HG03457 (cell line): ENCODE measurements around the gene ICOS.
"Not testable (repeated sequence)": the region's sequence is repeated elsewhere in the genome, so short reads cannot be mapped to it uniquely, and the experiment has no call there.

Source experiments
- ATAC-seq: cut with Tn5 transposase; IDR thresholded peaks from one replicate; pipeline ENCODE4 v1.9.1; 2021; ENCODE audit warnings: moderate number of reproducible peaks; ENCODE audit not compliant: unreplicated experiment

The ICOS gene

DNA sequence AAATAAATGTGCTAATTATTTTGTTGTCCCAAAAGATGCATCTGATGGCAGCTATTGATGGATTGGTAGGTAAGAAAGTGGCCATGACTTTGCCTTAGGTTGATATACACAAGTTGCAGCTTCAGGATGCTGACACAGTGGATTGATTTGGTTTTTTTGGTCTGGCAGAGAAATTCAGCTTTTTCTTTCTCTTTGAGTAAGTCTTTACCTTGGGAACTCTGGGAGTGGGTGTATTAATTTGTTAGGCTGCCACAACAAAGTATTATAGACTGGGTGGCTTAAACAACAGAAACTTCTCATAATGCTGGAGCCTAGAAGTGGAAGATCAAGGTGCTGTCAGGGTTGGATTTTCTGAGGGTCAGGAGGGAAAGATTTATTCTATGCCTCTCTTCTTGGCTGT, 19.8 kb upstream of the ICOS start:
- no peak for ATAC-seq

DNA sequence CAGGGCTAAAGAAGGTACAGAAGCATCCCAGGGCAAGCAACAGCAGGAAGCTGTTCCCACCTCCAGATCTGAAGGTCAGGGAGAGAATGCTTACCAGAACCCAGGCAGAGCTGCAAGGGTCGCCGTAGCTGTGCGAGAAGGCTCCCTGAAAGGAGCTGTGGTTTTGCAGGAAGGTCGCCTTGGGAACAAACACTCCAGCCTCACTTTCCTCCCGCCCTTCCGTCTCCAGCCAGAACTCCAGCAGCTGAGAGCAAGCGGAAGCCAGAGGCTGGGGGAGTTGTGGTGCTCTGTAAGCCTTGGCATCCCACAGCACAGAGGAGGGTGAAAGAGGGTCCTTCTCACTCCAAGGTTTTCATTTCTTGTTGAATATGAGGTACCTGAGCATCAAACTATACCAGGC, 18.3 kb upstream of the ICOS start:
- ATAC-seq, result no peak

DNA sequence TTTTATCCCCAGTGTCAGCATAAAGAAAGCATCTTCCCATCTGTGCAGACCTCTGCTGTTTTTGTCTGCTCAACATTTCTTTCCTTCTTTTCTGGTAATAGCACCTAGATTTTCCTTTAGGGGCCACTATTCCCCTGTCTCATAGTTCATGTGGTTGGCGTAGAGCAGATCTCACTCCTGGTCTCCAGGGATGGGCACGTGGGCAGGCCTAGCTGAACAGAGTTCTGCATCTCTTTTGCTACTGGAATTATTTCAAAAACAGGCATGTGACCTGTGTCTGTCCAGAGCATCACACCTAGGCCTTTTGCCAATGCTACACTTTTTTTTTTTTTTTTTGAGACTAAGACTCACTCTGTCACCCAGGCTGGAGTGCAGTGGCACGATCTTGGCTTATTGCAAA, 17.7 kb upstream of the ICOS start:
- ATAC-seq, result no peak

DNA sequence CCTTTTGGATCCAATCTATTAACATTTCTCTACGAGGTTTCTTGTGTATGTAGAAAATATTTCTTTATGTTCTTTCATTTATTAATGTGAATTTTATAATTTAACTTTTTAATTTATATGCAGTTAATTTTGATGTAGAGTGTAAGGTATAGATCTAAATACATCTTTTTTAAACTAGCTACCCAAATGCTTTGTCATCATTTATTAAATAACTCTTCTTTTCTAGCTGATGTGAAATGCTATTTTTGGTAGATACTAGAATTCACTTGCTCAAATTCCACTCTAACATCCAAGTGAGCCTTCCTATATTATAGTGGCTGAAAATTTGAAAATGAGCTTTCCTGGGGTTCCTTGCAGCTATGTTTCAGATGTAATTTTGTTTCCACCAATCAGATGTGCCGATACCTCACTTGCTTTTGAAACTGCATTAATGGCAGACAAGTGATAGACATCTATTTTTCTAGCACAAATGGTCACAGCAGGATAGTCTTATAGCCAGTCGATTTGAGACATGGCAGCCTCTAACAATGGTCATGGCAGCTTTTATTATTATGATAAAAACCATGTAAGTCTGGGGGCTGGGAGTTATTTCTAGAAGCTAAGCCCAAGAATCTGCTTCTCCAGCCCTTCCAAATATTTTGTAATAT, 10.9 kb upstream of the ICOS start:
- ATAC-seq, result no peak

DNA sequence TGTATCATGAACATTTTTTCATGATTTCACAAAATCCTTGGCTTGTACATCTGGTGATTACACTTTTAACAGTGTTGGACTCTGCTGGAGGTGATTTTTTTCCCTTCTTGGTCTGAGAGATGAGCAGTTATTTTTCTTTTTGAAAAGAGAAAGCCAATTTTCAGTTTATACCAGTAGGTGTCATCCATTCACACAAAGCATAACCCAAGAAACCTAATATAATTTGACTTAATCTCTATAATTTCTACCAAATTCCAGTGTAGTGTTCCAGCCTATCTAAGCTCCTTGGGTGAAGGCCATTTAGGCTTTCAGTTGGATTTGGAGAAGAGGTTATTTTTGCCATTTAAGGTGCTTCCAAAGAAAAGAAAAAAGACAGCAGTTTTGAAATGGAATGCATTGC, 7.7 kb upstream of the ICOS start:
- ATAC-seq, result no peak

DNA sequence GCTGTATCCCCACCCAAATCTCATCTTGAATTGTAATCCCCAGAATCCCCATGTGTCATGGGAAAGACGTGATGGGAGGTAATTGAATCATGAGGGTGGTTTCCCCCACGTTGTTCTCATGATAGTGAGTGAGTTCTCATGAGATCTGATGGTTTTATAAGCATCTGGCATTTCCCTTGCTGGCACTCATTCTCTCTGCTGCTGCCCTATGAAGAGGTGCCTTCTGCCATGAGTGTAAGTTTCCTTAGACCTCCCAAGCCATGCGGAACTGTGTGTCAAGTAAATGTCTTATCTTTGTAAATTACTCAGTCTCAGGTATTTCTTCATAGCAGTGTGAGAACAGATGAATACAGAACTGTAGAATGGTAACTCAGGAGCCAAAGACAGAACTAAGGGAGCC, 5.3 kb upstream of the ICOS start:
- not testable (repeated sequence) for ATAC-seq

DNA sequence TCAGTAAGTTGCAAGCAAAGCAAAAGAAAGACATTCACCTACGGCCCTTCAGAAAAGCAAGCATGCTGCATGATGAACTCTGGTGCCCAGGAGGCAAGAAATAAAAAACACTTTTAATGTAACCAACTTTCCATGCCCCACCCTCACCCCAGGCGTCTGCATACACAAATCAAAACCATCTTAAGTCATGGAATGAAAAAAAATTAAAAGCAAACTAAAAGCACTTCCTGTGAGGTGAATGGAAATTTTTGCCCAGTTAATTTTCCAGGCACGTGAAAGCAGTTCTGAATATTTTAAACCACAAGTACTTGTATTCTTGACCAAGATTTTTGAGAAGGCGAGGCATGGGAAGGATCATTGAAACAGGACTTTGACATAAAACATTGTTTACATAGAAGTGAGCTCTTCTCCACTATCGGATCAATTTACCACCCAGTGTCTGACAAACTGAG, 2.5 kb upstream of the ICOS start:
- no peak for ATAC-seq

DNA sequence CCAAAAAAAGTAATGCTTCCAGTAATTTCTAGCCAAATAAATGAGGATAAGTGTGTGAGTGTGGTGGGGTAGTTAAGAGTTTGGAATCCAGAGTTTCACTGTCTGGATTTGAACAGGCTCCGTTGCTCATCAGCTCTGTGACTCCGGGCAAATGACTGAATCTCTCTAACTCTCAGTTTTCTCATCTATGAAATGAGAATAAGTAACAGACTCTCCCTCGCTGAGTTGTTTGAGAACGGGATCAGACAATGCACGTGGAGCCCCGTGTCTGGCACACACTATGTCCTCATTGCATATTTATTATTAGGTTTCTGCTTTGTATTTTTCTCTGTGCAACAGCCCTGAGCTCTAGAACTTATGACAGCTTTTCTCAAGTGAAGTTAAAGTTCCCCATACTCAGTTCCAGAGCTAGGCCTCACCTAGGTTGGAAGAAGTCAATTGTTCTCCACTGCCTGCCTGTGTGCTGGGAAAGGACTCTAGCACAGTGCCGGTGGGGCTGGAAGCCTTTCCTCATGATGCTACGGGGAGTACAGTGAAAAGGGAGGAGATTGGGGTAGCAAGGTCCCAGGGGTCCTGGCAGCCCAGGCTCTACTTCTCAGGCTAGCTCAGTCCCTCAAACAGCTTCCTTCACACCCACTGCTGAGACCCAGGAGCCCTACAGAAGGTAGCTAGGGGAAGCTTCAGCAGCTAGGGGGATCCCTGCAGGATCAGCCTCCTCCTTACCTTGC, 1.7 kb upstream of the ICOS start:
- no peak for ATAC-seq

DNA sequence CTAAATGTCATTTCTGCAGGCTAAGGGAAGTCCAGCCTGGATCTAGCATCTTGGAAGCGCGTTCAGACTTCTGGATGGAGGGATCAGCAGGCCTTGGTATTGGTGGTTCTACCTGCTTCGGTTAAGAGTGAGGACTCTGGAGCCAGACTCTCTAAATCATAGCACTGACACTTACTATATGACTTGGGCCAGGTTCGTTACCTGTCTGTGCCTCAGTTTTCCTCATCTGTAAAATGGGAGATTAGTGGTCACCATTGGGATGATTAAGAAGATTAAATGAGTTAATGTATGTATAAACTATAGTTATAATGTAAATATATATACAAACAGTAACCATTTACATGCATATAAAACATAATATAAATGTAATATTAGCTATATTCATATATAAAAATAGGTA, 995 bp upstream of the ICOS start:
- no peak for ATAC-seq

DNA sequence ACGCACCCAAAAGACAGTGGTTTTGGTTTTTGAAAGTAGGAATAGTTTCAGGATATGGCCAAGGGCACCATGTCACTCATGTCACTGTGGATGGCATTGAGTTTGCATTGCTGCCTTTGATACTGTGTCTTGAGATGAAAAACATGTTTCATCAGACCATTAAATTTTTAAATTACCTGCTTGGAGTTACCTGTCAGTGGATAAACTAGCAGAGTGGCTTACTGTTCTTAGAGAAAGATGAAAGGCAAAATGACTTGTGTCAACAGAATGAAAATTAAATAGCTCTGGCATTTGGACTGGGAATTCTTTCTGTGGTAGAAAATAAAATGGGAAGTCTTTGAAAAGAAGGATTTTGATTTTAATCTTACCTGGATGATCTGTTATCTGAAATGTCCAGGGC, 386 bp downstream of the ICOS start:
- ATAC-seq, result no peak

DNA sequence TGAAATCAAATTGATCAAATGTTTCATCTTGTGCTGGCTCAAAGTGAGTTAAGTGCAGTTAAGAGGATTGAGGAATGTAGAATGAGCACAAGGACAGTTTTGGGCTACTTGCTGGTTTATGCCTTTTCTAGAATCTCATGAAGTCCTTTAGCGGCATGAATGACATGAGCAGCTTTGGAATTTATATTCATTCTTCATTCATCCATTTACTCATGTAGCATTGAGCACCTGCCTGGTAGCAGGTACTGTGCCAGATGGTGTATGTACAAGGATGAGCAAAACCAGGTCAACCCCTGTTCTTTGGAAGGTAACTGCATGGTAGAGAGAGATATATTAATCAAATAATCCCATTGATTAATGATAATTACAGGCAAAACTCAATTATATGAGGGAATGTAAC, 1.2 kb downstream of the ICOS start:
- ATAC-seq, result no peak

DNA sequence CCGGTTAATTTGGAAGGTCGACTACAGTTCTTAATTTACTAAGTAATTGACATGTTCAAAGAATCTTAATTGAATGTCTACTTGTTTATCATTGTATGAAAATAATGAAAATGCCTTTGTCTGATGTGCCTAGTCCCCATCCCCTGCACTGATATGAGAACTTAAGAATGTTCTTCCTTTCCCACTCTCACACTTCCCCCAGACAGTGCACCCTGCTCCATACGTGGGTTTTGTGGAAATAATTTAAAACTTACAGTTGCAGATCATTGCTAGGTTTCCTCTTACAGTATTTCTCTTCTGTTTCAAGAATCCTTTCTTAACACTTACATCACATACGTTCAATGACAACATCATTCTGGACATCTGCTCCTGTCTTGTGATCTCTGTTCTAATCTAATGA, 3.5 kb downstream of the ICOS start:
- no peak for ATAC-seq

DNA sequence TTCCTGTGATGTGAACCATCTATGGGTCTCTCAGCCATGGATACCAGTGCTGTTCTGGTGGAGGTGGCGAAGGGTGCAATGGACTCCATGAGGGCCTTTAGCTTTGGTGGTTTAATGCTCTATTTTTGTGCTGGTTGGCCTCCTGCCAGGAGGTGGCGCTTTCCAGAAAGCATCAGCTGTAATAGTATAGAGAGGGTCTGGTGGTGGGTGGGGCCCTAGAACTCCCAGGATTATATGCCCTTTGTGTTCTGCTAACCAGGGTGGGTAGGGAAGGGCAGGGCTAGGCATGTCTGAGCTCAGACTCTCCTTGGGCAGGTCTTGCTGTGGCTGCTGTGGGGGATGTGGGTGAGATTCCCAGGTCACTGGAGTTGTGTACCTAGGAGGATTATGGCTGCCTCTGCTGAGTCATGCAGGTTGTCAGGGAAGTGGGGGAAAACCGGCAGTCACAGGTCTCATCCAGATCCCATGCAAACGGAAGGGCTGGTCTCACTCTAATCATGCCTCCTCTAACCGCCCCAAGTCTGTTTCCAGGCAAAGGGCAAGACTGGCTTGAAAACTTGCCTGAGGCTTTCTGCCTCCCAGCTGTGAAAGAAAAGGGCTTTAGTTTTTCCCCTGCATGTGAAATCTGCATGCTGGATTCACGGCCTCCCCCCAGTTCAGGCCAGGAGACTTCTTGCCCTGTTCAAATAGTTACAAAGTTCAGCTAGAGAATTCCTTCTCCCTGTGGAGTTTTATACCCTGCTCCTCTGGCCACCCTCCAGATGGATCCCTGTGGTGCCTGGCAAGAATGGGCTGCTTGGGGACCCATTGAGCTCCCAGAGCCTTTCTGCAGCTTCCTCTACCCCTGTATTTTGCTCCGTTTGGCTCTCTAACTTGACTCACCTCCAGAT, 7.2 kb downstream of the ICOS start:
- ATAC-seq, result not testable (repeated sequence)

DNA sequence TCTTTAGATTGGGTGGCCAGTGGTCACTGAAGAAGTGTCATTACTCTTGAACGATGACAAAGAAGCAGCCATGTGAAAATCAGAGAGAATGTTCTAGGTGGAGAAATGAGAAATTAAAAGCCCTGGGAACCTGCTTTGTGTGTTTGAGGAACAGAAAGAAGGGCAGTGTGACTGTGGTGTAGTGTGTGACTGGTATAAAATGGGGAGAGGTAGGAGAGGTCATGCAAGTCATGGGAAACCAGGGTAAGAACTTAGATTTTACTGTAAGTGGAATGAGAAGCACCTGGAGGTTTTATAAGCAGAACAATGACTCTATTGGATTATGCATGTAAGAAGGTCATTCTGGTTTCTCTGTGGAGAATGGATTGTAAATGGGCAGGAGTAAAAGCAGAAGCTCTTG, 12.2 kb downstream of the ICOS start:
- ATAC-seq, result peak; percentile 55

DNA sequence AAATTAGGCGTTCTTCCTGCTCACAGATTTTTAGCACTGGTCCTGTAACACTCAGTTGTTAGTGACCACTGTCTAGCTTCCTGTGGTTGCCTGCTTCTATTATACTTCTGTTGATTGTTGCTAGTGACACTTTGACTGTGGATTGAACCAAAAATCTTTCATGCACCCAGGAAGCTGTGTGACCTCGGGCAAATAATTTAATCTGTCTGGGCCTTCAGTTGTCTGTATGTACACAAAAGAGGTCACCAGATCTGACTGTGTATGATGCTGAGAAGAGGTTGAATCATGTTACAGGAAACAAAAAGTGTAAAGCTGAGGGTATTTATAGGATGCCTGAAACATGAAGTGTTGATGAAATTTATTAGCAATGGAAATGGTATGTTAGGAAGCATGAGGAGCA, 12.7 kb downstream of the ICOS start:
- ATAC-seq, result peak; percentile 21

DNA sequence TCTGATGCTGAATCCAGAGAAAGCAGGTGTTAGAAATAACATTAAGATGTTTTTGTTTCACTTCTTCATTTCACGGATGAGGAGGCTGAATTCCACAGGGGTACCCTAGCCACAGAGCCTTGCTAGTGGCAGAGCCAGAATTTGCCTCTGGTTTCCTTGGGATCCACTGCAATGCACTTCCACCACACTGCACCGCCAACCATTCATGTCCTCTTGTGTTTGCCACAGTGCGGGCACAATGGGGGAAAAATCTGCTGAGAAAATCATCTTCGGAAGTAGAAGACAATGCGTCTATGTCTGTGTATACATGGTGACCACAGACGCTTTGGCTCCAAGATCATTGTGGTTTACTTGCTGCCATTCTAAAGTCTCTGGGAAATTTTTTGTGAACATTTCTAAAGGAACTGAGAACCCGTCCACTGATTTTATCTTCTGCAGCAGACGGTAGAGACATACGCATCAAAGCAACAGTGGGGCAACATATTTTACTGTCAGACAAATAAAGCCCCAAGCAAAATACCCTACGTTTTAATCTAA, 14.9 kb downstream of the ICOS start:
- ATAC-seq, result no peak

DNA sequence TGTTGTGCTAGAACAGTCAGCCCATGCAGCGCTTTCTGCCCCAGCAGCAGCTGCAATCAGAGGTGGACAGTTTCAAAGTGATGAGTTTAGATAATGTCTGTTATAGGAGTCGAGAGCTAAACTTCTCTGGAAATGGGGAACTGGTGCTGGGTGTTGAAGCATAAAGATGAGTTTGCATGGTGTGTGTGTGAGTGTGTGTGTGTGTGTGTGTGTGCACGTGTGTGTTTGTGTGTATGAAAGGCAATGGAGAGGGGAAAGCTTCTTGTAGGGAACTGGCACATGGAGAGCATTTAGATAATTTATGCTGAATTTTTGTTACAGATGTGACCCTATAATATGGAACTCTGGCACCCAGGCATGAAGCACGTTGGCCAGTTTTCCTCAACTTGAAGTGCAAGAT, 22.7 kb downstream of the ICOS start:
- no peak for ATAC-seq

DNA sequence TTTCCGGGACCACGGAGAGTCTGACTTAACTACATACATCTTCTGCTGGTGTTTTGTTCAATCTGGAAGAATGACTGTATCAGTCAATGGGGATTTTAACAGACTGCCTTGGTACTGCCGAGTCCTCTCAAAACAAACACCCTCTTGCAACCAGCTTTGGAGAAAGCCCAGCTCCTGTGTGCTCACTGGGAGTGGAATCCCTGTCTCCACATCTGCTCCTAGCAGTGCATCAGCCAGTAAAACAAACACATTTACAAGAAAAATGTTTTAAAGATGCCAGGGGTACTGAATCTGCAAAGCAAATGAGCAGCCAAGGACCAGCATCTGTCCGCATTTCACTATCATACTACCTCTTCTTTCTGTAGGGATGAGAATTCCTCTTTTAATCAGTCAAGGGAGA, 23.1 kb downstream of the ICOS start:
- ATAC-seq, result no peak

DNA sequence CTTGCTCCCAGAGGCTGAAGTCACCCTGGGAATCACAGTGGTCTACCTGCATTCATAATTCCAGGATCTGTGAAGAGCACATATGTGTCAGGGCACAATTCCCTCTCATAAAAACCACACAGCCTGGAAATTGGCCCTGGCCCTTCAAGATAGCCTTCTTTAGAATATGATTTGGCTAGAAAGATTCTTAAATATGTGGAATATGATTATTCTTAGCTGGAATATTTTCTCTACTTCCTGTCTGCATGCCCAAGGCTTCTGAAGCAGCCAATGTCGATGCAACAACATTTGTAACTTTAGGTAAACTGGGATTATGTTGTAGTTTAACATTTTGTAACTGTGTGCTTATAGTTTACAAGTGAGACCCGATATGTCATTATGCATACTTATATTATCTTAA, 24.2 kb downstream of the ICOS start:
- ATAC-seq, result no peak

DNA sequence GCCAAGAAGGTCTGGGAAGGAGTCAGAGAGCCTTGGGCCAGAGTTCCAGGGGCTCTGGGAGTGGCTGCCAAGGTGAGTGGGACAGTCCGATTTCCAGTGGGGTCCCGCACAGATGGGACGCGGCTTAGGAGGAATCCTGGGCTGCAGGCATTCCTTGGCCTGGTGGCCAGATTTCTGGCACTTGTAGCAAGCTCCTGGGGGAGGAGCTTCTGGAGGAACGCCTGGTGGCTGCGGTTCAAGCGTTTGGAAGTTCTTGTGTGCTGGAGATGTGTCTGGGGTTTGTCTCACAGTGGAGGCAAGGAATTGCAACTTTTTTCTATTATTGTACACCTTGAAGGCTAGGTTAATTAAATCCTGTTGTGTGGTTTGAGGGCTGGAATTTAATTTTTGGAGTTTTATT, 28.6 kb downstream of the ICOS start:
- ATAC-seq, result not testable (repeated sequence)

DNA sequence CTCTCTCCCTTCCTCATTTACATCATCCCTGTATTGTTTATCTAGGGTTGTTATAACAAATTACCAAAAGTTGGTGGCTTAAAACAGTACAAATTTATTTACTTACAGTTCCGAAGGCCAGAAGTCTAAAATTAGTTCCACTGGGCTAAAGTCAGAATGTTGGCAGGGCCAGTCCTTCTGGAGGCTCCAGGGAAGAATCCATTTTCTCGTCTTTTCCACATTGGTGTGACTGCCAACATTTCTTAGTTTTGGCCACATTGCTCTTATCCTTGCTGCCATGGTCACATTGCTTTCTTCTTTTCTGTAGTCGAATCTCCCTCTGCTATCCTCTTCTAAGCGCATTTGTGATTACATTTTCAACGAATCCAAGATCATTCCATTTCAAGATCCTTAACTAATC, 34.7 kb downstream of the ICOS start:
- no peak for ATAC-seq

DNA sequence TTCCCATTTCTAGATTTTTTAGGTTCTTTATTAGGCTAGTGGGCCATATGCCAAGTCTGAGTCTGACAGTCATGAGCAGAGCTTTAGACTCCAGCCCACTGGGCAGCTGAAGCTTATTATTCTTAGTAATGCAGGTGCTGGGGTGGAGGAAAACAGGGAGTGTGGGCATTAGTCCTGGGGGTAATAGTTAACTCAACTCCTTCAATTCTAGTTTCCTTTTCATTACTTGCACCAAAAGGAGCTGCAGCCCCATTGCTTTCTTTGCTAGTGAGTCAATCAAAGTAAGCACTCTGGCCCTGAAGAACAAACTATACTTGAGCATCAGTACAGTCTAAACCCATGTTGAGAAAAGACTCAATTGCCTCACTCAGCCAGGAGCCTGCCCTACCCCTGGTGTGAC, 35.5 kb downstream of the ICOS start:
- ATAC-seq, result peak; percentile 85
